Measurements from ENCODE around the gene GALNT2. TPM values are rescaled to one million over a fixed set of nuclear protein-coding genes. Genes with fewer than 3 reads are reported as not detected.

GALNT2 gene
- total RNA-seq, 1 donor from 2014 or later = 58.0 TPM

- H3K4me1 Mint-ChIP-seq = peaks cover 34% of the 10 kb centered on the region
Measured at GRCh38 chr1:230248016-230248888, 181.2 kb downstream of the GALNT2 start.

DNA sequence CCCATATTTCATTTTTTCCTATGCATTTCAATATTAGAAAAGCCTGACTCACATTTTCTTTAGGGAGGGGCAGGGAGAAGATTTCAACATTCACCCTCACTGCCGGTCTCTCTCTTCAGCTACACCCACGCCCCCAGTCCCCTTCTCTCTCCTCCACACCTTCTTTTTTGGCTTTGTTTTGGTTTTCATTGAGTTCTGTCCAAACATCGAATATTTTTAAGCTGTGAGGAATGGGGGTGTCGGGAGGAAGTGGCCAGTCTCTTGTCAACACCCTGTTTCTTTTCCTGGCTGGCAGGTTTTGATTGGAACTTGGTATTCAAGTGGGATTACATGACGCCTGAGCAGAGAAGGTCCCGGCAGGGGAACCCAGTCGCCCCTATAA lies 181.8 kb downstream of the GALNT2 start:
- no peak overlapping the region for H3K4me3 Mint-ChIP-seq

More at GRCh38 chr1:230248016-230248888, 181.2 kb downstream of the GALNT2 start:
- Mint-ChIP-seq H3K9me3 (no peaks in the 10 kb centered on the region), H3K36me3 (ENCODE audit: low read depth) (peaks cover 16% of the 10 kb centered on the region), H3K27me3 (ENCODE audit: low read depth) (no peaks in the 10 kb centered on the region), H3K4me3 (no peak overlapping the region), H3K27ac (ENCODE audit: unreplicated experiment) (peak overlapping the region; percentile 97)
- DNase-seq (ENCODE audit: low read depth, low spot score) = no peak
- TF ChIP-seq, protein P1, sequence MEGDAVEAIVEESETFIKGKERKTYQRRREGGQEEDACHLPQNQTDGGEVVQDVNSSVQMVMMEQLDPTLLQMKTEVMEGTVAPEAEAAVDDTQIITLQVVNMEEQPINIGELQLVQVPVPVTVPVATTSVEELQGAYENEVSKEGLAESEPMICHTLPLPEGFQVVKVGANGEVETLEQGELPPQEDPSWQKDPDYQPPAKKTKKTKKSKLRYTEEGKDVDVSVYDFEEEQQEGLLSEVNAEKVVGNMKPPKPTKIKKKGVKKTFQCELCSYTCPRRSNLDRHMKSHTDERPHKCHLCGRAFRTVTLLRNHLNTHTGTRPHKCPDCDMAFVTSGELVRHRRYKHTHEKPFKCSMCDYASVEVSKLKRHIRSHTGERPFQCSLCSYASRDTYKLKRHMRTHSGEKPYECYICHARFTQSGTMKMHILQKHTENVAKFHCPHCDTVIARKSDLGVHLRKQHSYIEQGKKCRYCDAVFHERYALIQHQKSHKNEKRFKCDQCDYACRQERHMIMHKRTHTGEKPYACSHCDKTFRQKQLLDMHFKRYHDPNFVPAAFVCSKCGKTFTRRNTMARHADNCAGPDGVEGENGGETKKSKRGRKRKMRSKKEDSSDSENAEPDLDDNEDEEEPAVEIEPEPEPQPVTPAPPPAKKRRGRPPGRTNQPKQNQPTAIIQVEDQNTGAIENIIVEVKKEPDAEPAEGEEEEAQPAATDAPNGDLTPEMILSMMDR (conservative IDR thresholded peaks at IDR 0.05) = no peak

DNA sequence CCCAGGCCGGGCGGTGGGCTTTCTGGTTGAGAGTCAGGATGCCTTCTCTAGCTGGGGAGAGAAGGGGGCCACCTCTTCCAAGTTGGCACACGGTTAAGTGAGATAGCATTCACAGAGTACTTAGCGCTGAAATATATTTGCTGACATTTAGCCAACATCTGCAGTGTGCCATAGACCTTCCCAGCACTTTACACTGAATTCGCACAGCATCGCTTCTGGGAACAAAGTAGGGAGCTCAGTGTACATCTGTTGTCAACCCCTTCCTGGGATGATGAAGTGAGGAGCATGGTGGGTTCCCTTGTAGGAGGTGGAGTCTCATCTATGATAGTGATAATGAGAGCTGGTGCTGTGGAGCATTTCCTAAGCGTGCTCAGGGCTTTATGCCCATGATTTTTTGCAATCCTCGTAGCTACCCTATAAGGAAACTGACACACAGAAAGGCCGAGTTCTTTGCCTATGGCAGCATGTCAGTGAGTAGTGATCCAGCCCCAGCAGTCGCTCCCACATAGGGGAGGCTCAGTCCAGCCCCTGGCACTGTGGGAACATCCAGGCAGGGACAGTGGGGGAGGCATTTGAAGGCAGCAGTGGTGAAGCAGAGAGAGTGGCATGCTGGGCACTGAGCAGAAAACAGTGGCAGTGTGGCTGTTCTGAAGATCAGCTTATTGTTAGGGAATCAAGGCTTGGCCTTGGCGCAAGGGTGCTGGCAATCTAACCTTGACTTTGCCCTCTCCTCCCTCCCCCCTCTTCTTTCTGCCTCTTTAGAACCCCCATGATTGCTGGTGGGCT lies 182.8 kb downstream of the GALNT2 start:
- H3K9me3 Mint-ChIP-seq = no peaks in the 10 kb centered on the region
- H3K27me3 Mint-ChIP-seq (ENCODE audit: low read depth) = no peaks in the 10 kb centered on the region
- peaks cover 34% of the 10 kb centered on the region for H3K4me1 Mint-ChIP-seq
- H3K4me3 Mint-ChIP-seq = no peak overlapping the region
- H3K36me3 Mint-ChIP-seq (ENCODE audit: low read depth) = peaks cover 17% of the 10 kb centered on the region
- H3K27ac Mint-ChIP-seq (ENCODE audit: unreplicated experiment) = peak overlapping the region; percentile 79
- TF ChIP-seq, protein P1 (conservative IDR thresholded peaks at IDR 0.05) = no peak
- no peak for DNase-seq (ENCODE audit: low read depth, low spot score)

More for the DNA sequence above, 181.8 kb downstream of the GALNT2 start:
- no peak for DNase-seq (ENCODE audit: low read depth, low spot score)
- TF ChIP-seq, protein P1 (conservative IDR thresholded peaks at IDR 0.05) = no peak
- H3K36me3 Mint-ChIP-seq (ENCODE audit: low read depth) = peaks cover 16% of the 10 kb centered on the region
- H3K9me3 Mint-ChIP-seq = no peaks in the 10 kb centered on the region
- peak overlapping the region; percentile 2 for H3K27ac Mint-ChIP-seq (ENCODE audit: unreplicated experiment)
- no peaks in the 10 kb centered on the region for H3K27me3 Mint-ChIP-seq (ENCODE audit: low read depth)
- H3K4me1 Mint-ChIP-seq = peaks cover 34% of the 10 kb centered on the region

DNA sequence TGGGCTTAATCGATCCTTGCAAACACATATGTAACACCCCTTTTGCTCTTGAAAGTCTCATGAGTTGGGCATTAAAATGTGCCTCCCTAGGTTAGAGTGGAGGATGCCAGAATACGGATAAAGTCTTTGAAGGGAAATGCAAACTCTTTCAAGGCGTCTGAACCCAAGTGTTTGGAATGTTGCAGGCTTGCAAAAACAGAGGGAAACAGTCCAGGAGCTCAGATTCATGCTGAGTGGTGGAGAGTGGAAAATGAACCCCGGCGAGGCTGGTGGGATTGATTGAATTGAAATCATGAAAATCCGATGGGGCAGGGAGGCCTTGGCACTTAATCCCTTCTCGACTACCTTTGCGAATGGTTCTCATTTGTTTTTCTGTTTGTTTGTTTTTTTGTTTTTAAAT lies 183.6 kb downstream of the GALNT2 start:
- TF ChIP-seq, protein P1 (conservative IDR thresholded peaks at IDR 0.05) = no peak
- Mint-ChIP-seq H3K27me3 (ENCODE audit: low read depth) (no peaks in the 10 kb centered on the region), H3K9me3 (no peaks in the 10 kb centered on the region), H3K36me3 (ENCODE audit: low read depth) (peaks cover 23% of the 10 kb centered on the region), H3K27ac (ENCODE audit: unreplicated experiment) (no peak overlapping the region), H3K4me3 (no peak overlapping the region), H3K4me1 (peaks cover 34% of the 10 kb centered on the region)
- no peak for DNase-seq (ENCODE audit: low read depth, low spot score)

- TF ChIP-seq, protein P1 (conservative IDR thresholded peaks at IDR 0.05) = no peak
- Mint-ChIP-seq H3K36me3 (ENCODE audit: low read depth) (peaks cover 21% of the 10 kb centered on the region), H3K9me3 (no peaks in the 10 kb centered on the region), H3K27me3 (ENCODE audit: low read depth) (no peaks in the 10 kb centered on the region), H3K4me1 (peaks cover 34% of the 10 kb centered on the region), H3K27ac (ENCODE audit: unreplicated experiment) (peak overlapping the region; percentile 39), H3K4me3 (no peak overlapping the region)
- no peak for DNase-seq (ENCODE audit: low read depth, low spot score)
Measured at GRCh38 chr1:230251644-230252191, 184.7 kb downstream of the GALNT2 start.

Data from neural crest cell (in vitro differentiated cells).